GM23248 (cell line): ENCODE data around the gene CFAP57.

Source experiments
- EZH2 ChIP-seq: fragments of 200-600 bp; sonication (generic); IDR thresholded peaks from 2 replicates; pipeline ENCODE4 v1.6.1; 2018; ENCODE audit warnings: antibody characterized with exemption, mild to moderate bottlenecking; ENCODE audit not compliant: insufficient read depth, poor library complexity, severe bottlenecking
- EZH2phosphoT487 ChIP-seq: fragments of 200-600 bp; sonication (generic); IDR thresholded peaks from 2 replicates; pipeline ENCODE4 v1.6.1; 2018; ENCODE audit warnings: antibody characterized with exemption, moderate library complexity, mild to moderate bottlenecking, low read depth; ENCODE audit not compliant: insufficient read depth

DNA sequence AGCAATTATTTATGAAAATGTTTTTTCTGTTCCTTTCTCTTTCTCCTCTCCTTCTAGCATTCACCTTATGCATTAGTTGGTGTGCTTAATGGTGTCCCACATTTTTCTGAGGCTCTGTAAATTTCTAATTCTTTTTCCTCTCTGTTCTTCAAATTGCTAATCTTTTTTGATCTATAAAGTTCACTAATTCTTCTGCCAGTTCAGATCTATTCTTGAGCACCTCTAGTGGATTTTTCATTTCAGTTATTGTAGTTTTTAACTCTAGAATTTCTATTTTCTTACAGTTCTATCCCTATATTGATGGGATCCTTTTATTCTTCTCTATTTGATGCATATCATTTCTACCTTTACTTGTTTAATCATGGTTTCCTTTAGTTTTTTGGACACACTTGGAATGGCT lies 22.4 kb downstream of the CFAP57 start:
- no peak for TF ChIP-seq EZH2phosphoT487
- no peak for TF ChIP-seq EZH2
